ENCODE measurements around the gene CD99L2.

GRCh38 chrX:150752124-150752523 is 146.3 kb downstream of the CD99L2 start:
- TF ChIP-seq, protein P1, sequence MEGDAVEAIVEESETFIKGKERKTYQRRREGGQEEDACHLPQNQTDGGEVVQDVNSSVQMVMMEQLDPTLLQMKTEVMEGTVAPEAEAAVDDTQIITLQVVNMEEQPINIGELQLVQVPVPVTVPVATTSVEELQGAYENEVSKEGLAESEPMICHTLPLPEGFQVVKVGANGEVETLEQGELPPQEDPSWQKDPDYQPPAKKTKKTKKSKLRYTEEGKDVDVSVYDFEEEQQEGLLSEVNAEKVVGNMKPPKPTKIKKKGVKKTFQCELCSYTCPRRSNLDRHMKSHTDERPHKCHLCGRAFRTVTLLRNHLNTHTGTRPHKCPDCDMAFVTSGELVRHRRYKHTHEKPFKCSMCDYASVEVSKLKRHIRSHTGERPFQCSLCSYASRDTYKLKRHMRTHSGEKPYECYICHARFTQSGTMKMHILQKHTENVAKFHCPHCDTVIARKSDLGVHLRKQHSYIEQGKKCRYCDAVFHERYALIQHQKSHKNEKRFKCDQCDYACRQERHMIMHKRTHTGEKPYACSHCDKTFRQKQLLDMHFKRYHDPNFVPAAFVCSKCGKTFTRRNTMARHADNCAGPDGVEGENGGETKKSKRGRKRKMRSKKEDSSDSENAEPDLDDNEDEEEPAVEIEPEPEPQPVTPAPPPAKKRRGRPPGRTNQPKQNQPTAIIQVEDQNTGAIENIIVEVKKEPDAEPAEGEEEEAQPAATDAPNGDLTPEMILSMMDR (IDR thresholded peaks at IDR 0.05): no peak
- TF ChIP-seq POLR2A (IDR thresholded peaks at IDR 0.05): no peak

All from uterus (tissue), 2 donors.